Gastroesophageal sphincter (tissue), 3 donors: ENCODE data around the gene CEP78.

Experiments used
- CTCF ChIP-seq, 4 experiments: fragments of 200-600 bp in 2 of 4; fragments of 450-650 bp in 2 of 4; sonication (generic) in 1 of 4; IDR thresholded peaks; one replicate each; pipeline ENCODE4 v1.5.1; 2017 to 2019; ENCODE audit warnings: antibody characterized with exemption in 4 of 4, mild to moderate bottlenecking in 2 of 4, moderate library complexity in 2 of 4
- EP300 ChIP-seq: sonication (generic); formaldehyde crosslinking; IDR thresholded peaks from one replicate; pipeline ENCODE4 v1.6.1; 2017; ENCODE audit warnings: antibody characterized with exemption, mild to moderate bottlenecking
- POLR2A ChIP-seq, 2 donors: fragments of 450-650 bp; IDR thresholded peaks; one replicate each; pipeline ENCODE4 v1.6.1; 2017; ENCODE audit warnings: antibody characterized with exemption in 2 of 2, mild to moderate bottlenecking in 2 of 2, moderate library complexity in 1 of 2
- POLR2AphosphoS5 ChIP-seq: sonication (generic); formaldehyde crosslinking; IDR thresholded peaks from one replicate; pipeline ENCODE4 v1.6.1; 2017; ENCODE audit warnings: antibody characterized with exemption

- TF ChIP-seq CTCF (IDR thresholded peaks at IDR 0.05) (no peak), POLR2A (IDR thresholded peaks at IDR 0.05) (no peak), POLR2AphosphoS5 (no peak), EP300 (no peak)
Observed at GRCh38 chr9:78230761-78231160, 5.1 kb upstream of the CEP78 start.
